Cardiac fibroblast (primary cell): ENCODE measurements around the gene ITPKC.

ENCODE experiments used
- DNase-seq, 2 donors: peaks; one replicate each; pipeline versions ENCODE4 v3.0.0 to v3.0.0-alpha.2; 2010; ENCODE audit warnings: low read depth in 2 of 2
- H3K4me3 ChIP-seq, 2 donors: replicated peaks in 1 of 2; 1 replicate in 1 of 2; 2 replicates in 1 of 2; pipeline ENCODE4 v1.5.1; 2011; ENCODE audit warnings: low read depth in 2 of 2, low read length in 2 of 2, mild to moderate bottlenecking in 2 of 2, moderate library complexity in 1 of 2
- TF ChIP-seq, protein P1 (sequence below): IDR thresholded peaks from one replicate; pipeline ENCODE4 v1.5.1; 2011; ENCODE audit warnings: low read depth, mild to moderate bottlenecking, low read length, inconsistent platforms

ITPKC gene

DNA sequence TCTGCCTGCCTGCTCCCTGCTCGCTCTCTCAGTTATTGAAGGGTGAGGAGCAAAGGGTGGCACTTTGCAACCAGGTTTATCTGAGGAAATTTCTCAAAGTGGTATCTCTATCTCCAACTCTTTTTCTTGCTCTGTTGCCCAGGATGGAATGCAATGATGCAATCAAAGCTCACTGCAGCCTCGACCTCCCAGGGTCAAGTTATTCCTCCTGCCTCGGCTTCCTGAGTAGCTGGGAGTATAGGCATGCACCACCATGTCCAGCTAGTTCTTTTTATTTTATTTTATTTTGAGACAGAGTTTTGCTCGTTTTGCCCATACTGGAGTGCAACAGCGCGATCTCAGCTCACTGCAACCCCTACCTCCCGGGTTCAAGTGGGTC lies 28.5 kb downstream of the ITPKC start:
- DNase-seq = peak; percentile 55 to 78

DNA sequence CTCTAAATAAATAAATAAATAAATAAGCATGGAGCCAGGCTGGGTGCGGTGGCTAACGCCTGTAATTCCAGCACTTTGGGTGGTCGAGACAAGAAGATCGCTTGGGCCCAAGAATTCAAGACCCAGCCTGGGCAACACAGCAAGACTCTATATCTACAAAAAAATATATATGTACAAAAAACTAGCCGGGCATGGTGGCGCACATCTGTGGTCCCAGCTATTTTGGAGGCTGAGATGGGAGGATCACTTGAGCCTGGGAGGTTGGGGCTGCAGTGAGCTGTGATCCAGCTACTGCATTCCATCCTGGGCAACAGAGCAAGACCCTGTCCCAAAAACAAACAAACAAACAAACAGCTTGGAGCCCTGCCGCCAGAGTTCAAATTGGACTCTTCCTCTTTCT lies 30.6 kb downstream of the ITPKC start:
- H3K4me3 ChIP-seq = no peak overlapping the region
- TF ChIP-seq, protein P1, sequence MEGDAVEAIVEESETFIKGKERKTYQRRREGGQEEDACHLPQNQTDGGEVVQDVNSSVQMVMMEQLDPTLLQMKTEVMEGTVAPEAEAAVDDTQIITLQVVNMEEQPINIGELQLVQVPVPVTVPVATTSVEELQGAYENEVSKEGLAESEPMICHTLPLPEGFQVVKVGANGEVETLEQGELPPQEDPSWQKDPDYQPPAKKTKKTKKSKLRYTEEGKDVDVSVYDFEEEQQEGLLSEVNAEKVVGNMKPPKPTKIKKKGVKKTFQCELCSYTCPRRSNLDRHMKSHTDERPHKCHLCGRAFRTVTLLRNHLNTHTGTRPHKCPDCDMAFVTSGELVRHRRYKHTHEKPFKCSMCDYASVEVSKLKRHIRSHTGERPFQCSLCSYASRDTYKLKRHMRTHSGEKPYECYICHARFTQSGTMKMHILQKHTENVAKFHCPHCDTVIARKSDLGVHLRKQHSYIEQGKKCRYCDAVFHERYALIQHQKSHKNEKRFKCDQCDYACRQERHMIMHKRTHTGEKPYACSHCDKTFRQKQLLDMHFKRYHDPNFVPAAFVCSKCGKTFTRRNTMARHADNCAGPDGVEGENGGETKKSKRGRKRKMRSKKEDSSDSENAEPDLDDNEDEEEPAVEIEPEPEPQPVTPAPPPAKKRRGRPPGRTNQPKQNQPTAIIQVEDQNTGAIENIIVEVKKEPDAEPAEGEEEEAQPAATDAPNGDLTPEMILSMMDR = no peak
- no peak for DNase-seq

More for the DNA sequence above, 28.5 kb downstream of the ITPKC start:
- no peak overlapping the region for H3K4me3 ChIP-seq
- TF ChIP-seq, protein P1 = no peak

DNA sequence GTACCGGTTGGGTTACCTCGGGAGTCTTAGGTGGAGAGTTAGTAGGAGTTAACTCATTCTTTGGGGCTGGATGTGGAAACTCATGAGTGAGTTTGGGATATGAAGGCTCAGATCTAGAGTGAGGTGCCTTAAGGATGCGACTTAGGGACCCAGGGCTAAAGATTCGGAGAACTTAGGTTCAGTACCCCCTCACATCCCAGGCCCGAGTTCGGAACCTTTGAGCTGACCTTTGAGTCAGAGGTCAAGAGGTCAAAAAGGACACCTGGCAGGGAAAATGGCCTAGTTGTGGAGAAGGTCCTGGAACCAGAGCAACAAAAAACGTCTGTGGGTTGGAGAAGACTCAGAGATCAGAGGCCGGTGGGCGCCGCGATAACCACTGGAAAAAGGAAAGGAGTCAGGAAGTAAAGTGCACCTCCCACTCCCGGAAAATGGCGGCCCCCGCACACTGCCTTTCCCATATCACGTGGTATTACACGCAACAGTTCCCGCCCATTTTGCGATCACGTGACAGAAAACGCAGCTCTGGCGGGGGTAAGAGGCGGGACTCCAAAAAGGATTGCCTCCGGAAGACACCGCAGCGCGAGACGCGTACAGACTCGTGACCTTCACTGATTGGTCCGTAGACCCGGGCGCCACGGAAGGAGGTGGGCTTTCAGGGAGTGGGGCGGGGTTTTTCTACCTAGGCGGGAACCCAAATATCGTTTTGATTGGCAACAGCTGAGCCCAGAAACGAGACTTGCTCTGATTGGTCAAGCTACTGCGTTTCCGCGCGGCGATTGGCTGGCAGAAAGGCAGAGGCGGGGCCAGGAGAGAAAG lies 33.4 kb downstream of the ITPKC start, which contains the start of gene ACTMAP:
Gene ACTMAP, minus strand, starts transcription at position 420 of the 816 bp plus-strand sequence. CDS start 674 bp downstream, outside the sequence.
- DNase-seq = peak; percentile 100
- H3K4me3 ChIP-seq = peak within 1 kb of the TSS; percentile 77 to 89
- TF ChIP-seq, protein P1 = no peak

DNA sequence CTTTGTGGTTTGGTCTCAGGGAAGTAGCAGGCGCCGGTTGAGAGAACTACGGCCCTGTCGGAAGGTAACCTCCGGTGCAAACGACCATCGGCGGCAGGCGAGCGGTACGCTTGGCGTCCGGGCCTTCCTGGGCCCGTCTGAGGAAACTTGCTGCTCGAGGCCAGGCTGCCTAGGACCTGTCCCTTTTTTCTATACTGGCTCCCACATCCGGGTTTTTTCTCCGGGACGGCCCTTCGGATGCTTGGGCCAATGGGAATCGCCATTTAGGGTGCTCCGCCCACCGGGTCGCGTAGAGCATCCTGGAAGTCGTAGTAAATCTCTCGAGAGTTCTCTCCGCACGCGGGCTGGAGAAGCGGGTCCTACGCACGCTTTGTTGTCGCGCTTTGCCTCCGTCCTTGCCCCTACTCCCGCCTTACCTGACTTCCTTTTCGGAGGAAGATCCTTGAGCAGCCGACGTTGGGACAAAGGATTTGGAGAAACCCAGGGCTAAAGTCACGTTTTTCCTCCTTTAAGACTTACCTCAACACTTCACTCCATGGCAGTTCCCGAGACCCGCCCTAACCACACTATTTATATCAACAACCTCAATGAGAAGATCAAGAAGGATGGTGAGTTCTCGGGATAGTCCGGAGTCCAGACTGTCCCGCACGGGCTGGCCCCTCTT lies 34.1 kb downstream of the ITPKC start, which contains the start of gene SNRPA:
Gene SNRPA, plus strand, starts transcription at position 330 of the 664 bp plus-strand sequence. Its CDS starts 206 bp downstream, at position 536.
- TF ChIP-seq, protein P1 = no peak
- peak; percentile 98 to 99 for DNase-seq
- H3K4me3 ChIP-seq = peak within 1 kb of the TSS; percentile 77 to 89

DNA sequence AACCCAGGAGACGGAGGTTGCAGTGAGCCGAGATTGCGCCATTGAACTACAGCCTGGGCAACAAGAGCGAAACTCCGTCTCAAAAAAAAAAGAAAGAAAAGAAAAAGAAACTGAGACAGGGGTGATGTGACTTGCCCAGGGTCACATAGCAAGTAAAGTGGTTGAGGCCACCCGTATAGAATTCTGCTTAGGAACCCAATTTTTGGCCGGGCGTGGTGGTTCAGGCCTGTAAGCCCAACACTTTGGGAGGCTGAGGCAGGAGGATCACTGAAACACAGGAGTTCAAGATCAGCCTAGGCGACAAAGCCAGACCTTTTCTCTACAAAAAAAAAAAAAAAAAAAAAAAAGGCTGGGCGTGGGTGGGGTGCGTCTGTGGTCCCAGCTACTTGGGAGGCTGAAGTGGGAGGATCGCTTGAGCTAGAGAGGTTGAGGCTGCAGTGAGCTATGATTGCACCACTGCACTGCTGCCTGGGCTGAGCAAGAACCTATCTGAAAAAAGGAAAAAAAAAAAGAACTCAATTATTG lies 35.4 kb downstream of the ITPKC start:
- H3K4me3 ChIP-seq = peak overlapping the region; percentile 77 to 89
- TF ChIP-seq, protein P1 = no peak
- no peak for DNase-seq

DNA sequence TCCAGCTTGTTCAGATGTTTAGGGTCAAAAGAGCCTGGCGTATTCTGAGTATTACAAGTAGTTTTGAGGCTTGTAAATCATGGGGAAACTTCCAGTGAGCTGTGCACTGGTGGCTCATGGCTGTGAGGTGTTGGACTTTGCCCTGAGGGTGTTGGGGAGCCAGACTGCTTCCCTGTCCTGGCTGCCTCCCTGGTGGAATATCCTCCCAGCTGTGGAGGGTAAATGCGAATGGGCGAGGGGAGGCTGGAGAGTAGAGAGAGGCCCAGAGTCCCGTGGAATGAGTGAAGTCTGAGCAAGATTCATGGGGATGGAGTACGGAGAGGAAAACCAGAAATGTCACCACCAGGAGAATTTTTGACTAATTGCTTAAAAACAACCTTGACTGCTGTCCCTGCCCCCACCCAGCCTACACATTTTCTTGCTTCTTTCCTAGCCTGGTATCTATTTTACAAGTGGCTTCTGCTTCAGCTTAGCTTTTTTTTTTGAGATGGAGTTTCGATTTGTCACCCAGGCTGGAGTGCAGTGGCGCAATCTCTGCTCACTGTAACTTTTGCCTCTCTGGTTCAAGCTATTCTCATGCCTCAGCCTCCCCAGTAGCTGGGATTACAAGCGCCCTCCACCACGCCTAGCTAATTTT lies 37.8 kb downstream of the ITPKC start:
- TF ChIP-seq, protein P1 = no peak
- no peak overlapping the region for H3K4me3 ChIP-seq
- DNase-seq = no peak
